Neural progenitor cell (in vitro differentiated cells): ENCODE data around the gene SAMD15. TPM values are rescaled to one million over a fixed set of nuclear protein-coding genes. Genes with fewer than 3 reads are reported as not detected.

Source experiments
- DNase-seq: peaks from one replicate; pipeline ENCODE4 v3.0.0-alpha.2; 2016; ENCODE audit warnings: low spot score
- H2AFZ ChIP-seq: fragments of 200-600 bp; sonication (generic); replicated peaks from 2 replicates; pipeline ENCODE4 v1.6.1; 2016; ENCODE audit warnings: antibody characterized with exemption
- H3F3A ChIP-seq: fragments of 200-600 bp; sonication (generic); 2 replicates; pipeline ENCODE4 v1.6.1; 2016; ENCODE audit warnings: antibody characterized with exemption, low read depth
- H3K27ac ChIP-seq: fragments of 200-600 bp; sonication (generic); 2 replicates; pipeline ENCODE4 v1.5.1; 2016; ENCODE audit warnings: mild to moderate bottlenecking
- H3K27me3 ChIP-seq: fragments of 200-600 bp; sonication (generic); 2 replicates; pipeline ENCODE4 v1.6.1; 2016; ENCODE audit warnings: mild to moderate bottlenecking, moderate library complexity
- H3K36me3 ChIP-seq: fragments of 200-600 bp; sonication (generic); 2 replicates; pipeline ENCODE4 v1.5.1; 2016
- H3K4me1 ChIP-seq: fragments of 200-600 bp; sonication (generic); 2 replicates; pipeline ENCODE4 v1.6.1; 2016; ENCODE audit warnings: mixed run types
- H3K4me2 ChIP-seq: fragments of 200-600 bp; sonication (generic); 2 replicates; pipeline ENCODE4 v1.6.1; 2016
- H3K4me3 ChIP-seq: fragments of 200-600 bp; sonication (generic); 2 replicates; pipeline ENCODE4 v1.5.1; 2016
- H3K79me2 ChIP-seq: fragments of 200-600 bp; sonication (generic); 2 replicates; pipeline ENCODE4 v1.6.1; 2016; ENCODE audit warnings: low read depth
- H3K9ac ChIP-seq: fragments of 200-600 bp; sonication (generic); 2 replicates; pipeline ENCODE4 v1.6.1; 2016
- H3K9me3 ChIP-seq: fragments of 200-600 bp; sonication (generic); 2 replicates; pipeline ENCODE4 v1.5.1; 2016; ENCODE audit warnings: low read depth
- H4K20me1 ChIP-seq: fragments of 200-600 bp; sonication (generic); 2 replicates; pipeline ENCODE4 v1.6.1; 2016; ENCODE audit warnings: low read depth
- H3K27ac Mint-ChIP-seq: 3 replicates; pipeline ENCODE4 v1.8.0; 2021; ENCODE audit warnings: mixed read lengths
- H3K27me3 Mint-ChIP-seq: 2 replicates; pipeline ENCODE4 v1.8.0; 2022; ENCODE audit warnings: low read depth, mild to moderate bottlenecking, inconsistent platforms, moderate library complexity, mixed read lengths; ENCODE audit not compliant: insufficient read depth
- H3K36me3 Mint-ChIP-seq: 3 replicates; pipeline ENCODE4 v1.8.0; 2021; ENCODE audit warnings: mixed read lengths
- H3K4me1 Mint-ChIP-seq: 3 replicates; pipeline ENCODE4 v1.8.0; 2021; ENCODE audit warnings: mixed read lengths
- H3K4me3 Mint-ChIP-seq: 3 replicates; pipeline ENCODE4 v1.8.0; 2021; ENCODE audit warnings: mild to moderate bottlenecking, moderate library complexity, mixed read lengths
- H3K9me3 Mint-ChIP-seq: 3 replicates; pipeline ENCODE4 v1.8.0; 2020; ENCODE audit warnings: mixed read lengths
- CTCF ChIP-seq: fragments of 200-600 bp; sonication (generic); IDR thresholded peaks from 2 replicates; pipeline ENCODE4 v1.5.1; 2017; ENCODE audit warnings: antibody characterized with exemption, mild to moderate bottlenecking
- EZH2 ChIP-seq: fragments of 200-600 bp; sonication (generic); IDR thresholded peaks from 2 replicates; pipeline ENCODE4 v1.6.1; 2017; ENCODE audit warnings: antibody characterized with exemption, mild to moderate bottlenecking, moderate library complexity
- EZH2phosphoT487 ChIP-seq: fragments of 200-600 bp; sonication (generic); IDR thresholded peaks from 2 replicates; pipeline ENCODE4 v1.6.1; 2017; ENCODE audit warnings: antibody characterized with exemption
- total RNA-seq: library from RNA; depleted of rRNA; stranded (reverse); fragments of >200 nt; gene quantifications from 2 replicates; pipeline ENCODE4 v1.2.3, GENCODE V29; 2015; ENCODE audit warnings: low replicate concordance

The SAMD15 gene
- total RNA-seq, 1 donor from 2014 or later: 2.2 TPM

GRCh38 chr14:77337880-77338279, 39.3 kb upstream of the SAMD15 start:
- TF ChIP-seq EZH2phosphoT487: no peak
- TF ChIP-seq EZH2: no peak
- TF ChIP-seq CTCF: no peak
- Histone ChIP-seq H2AFZ (no peak overlapping the region), H4K20me1 (no peaks in the 10 kb centered on the region), H3K9me3 (no peaks in the 10 kb centered on the region), H3K4me1 (no peaks in the 10 kb centered on the region), H3K79me2 (no peaks in the 10 kb centered on the region), H3K4me3 (no peak overlapping the region), H3K4me2 (no peak overlapping the region), H3K36me3 (no peaks in the 10 kb centered on the region), H3K27ac (no peak overlapping the region), H3K9ac (no peak overlapping the region), H3K27me3 (no peaks in the 10 kb centered on the region), H3F3A (no peaks in the 10 kb centered on the region)
- H3K27me3 Mint-ChIP-seq: peaks cover 3% of the 10 kb centered on the region
- H3K4me1 Mint-ChIP-seq: no peaks in the 10 kb centered on the region
- no peak overlapping the region for H3K27ac Mint-ChIP-seq
- H3K9me3 Mint-ChIP-seq: no peaks in the 10 kb centered on the region
- DNase-seq: no peak
- H3K36me3 Mint-ChIP-seq: peaks cover 21% of the 10 kb centered on the region
- H3K4me3 Mint-ChIP-seq: no peak overlapping the region

- Histone ChIP-seq H3K9ac (no peak overlapping the region), H3K27me3 (no peaks in the 10 kb centered on the region), H3K36me3 (no peaks in the 10 kb centered on the region), H3K79me2 (no peaks in the 10 kb centered on the region), H2AFZ (no peak overlapping the region), H3K4me3 (no peak overlapping the region), H3K9me3 (no peaks in the 10 kb centered on the region), H3K4me1 (no peaks in the 10 kb centered on the region), H3K4me2 (no peak overlapping the region), H3K27ac (no peak overlapping the region), H3F3A (no peaks in the 10 kb centered on the region), H4K20me1 (no peaks in the 10 kb centered on the region)
- TF ChIP-seq EZH2phosphoT487 (no peak), CTCF (no peak), EZH2 (no peak)
- Mint-ChIP-seq H3K4me1 (no peaks in the 10 kb centered on the region), H3K36me3 (peaks cover 23% of the 10 kb centered on the region), H3K27ac (no peak overlapping the region), H3K9me3 (no peaks in the 10 kb centered on the region), H3K4me3 (no peak overlapping the region), H3K27me3 (peaks cover 3% of the 10 kb centered on the region)
- DNase-seq: no peak
Observed at GRCh38 chr14:77338302-77338701, 38.9 kb upstream of the SAMD15 start.

GRCh38 chr14:77339407-77339806, 37.8 kb upstream of the SAMD15 start:
- H3K27me3 Mint-ChIP-seq: peaks cover 3% of the 10 kb centered on the region
- no peak for DNase-seq
- H3K9me3 ChIP-seq: no peaks in the 10 kb centered on the region
- TF ChIP-seq CTCF: no peak
- no peak for TF ChIP-seq EZH2phosphoT487
- H4K20me1 ChIP-seq: no peaks in the 10 kb centered on the region
- H3K27ac Mint-ChIP-seq: no peak overlapping the region
- no peak overlapping the region for H3K4me3 ChIP-seq
- H3K27me3 ChIP-seq: no peaks in the 10 kb centered on the region
- H3K36me3 Mint-ChIP-seq: peaks cover 25% of the 10 kb centered on the region
- no peak overlapping the region for H3K4me2 ChIP-seq
- H3K36me3 ChIP-seq: no peaks in the 10 kb centered on the region
- H3K9ac ChIP-seq: no peak overlapping the region
- H3K27ac ChIP-seq: no peak overlapping the region
- no peaks in the 10 kb centered on the region for H3F3A ChIP-seq
- H3K9me3 Mint-ChIP-seq: no peaks in the 10 kb centered on the region
- H3K4me3 Mint-ChIP-seq: no peak overlapping the region
- peaks cover under 1% of the 10 kb centered on the region for H3K4me1 ChIP-seq
- peaks cover 4% of the 10 kb centered on the region for H3K4me1 Mint-ChIP-seq
- H3K79me2 ChIP-seq: no peaks in the 10 kb centered on the region
- H2AFZ ChIP-seq: no peak overlapping the region

GRCh38 chr14:77340389-77340788, 36.8 kb upstream of the SAMD15 start:
- Histone ChIP-seq H3K79me2 (no peaks in the 10 kb centered on the region), H2AFZ (no peak overlapping the region), H3K4me1 (peaks cover 4% of the 10 kb centered on the region), H3K4me2 (no peak overlapping the region), H3K27ac (no peak overlapping the region), H3K4me3 (no peak overlapping the region), H3K9me3 (no peaks in the 10 kb centered on the region), H3K27me3 (no peaks in the 10 kb centered on the region), H4K20me1 (no peaks in the 10 kb centered on the region), H3F3A (no peaks in the 10 kb centered on the region), H3K9ac (no peak overlapping the region), H3K36me3 (no peaks in the 10 kb centered on the region)
- Mint-ChIP-seq H3K27ac (no peak overlapping the region), H3K4me3 (no peak overlapping the region), H3K4me1 (peaks cover 5% of the 10 kb centered on the region), H3K27me3 (peaks cover 3% of the 10 kb centered on the region), H3K36me3 (peaks cover 25% of the 10 kb centered on the region), H3K9me3 (no peaks in the 10 kb centered on the region)
- TF ChIP-seq EZH2: no peak
- TF ChIP-seq EZH2phosphoT487: no peak
- no peak for TF ChIP-seq CTCF
- no peak for DNase-seq
